Measurements from ENCODE around the gene PRTN3.

DNA sequence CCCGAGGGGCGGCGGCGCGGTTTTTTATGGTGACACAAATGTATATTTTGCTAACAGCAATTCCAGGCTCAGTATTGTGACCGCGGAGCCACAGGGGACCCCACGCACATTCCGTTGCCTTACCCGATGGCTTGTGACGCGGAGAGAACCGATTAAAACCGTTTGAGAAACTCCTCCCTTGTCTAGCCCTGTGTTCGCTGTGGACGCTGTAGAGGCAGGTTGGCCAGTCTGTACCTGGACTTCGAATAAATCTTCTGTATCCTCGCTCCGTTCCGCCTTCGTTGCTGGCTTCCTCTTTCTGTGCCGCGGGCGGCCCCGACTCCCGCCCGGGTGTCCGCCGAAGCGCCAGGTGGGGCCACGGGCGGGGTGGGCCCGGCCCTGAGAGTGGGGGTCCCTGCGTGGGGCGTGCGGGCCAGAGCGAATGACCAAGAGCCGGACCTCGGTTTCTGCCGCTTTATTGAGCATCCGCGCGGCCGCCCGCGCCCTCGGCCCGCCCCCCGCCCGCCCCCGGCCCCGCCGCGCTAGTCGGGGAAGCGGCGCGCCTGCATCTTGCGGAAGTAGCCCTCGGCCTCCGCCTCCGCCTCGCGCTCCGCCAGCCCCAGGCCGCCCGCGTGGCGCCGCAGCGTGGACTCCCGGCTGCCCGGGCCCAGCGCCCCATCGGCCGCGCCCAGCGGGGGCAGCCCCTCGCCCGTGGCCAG is 28.6 kb upstream of the PRTN3 start:
- TF ChIP-seq SUZ12 (IDR thresholded peaks at IDR 0.05) = no peak
- TF ChIP-seq SP1 (IDR thresholded peaks at IDR 0.05) = no peak
- TF ChIP-seq HDGF (IDR thresholded peaks at IDR 0.05; ENCODE audit: borderline replicate concordance) = no peak
- no peak for TF ChIP-seq ELF4 (IDR thresholded peaks at IDR 0.05)
- no peak for TF ChIP-seq ZNF384 (IDR thresholded peaks at IDR 0.05)
- TF ChIP-seq CTBP1 (IDR thresholded peaks at IDR 0.05; ENCODE audit: borderline replicate concordance) = no peak
- no peak for TF ChIP-seq L3MBTL2 (conservative IDR thresholded peaks at IDR 0.05)
- no peak for TF ChIP-seq TARDBP (IDR thresholded peaks at IDR 0.05)
- no peak for TF ChIP-seq FOXM1 (IDR thresholded peaks at IDR 0.05; ENCODE audit: borderline replicate concordance)
- no peak for TF ChIP-seq FOXK2 (IDR thresholded peaks at IDR 0.05)
- TF ChIP-seq BHLHE40 (IDR thresholded peaks at IDR 0.05; ENCODE audit: borderline replicate concordance) = no peak
- no peak for TF ChIP-seq NFRKB (IDR thresholded peaks at IDR 0.05)
- no peak for TF ChIP-seq FOXA1 (IDR thresholded peaks at IDR 0.05)
- no peak for TF ChIP-seq LEF1 (IDR thresholded peaks at IDR 0.05; ENCODE audit: borderline replicate concordance)
